Measurements from ENCODE around the gene POU2AF1.

GRCh38 chr11:111391328-111392124, 12.5 kb upstream of the POU2AF1 start:
- TF ChIP-seq CTCF (IDR thresholded peaks at IDR 0.05) (no peak), POLR2A (IDR thresholded peaks at IDR 0.05) (no peak), EP300 (IDR thresholded peaks at IDR 0.05; ENCODE audit: low read depth) (no peak), POLR2AphosphoS5 (IDR thresholded peaks at IDR 0.05) (no peak)
